ENCODE measurements around the gene GRIA2.

DNA sequence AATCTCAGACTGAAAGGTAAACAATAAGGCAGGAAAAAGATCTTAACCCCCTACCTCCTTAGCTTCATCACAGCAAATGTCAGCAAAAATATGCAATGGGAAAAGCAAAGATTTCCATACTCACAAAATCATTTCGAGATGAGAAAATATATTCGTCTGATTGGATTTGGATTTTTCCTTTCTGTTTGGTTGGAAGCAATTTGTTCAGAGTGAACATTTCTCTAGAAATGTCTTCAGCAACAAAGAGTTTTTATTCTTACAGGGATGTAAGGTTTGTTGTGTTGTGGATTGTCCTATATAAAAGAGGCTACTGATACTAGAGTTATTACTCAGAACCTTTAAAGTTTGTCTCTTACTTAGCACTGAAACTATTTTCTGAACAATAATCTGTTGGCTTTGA, 23.8 kb downstream of the GRIA2 start:
- TF ChIP-seq, protein P1, sequence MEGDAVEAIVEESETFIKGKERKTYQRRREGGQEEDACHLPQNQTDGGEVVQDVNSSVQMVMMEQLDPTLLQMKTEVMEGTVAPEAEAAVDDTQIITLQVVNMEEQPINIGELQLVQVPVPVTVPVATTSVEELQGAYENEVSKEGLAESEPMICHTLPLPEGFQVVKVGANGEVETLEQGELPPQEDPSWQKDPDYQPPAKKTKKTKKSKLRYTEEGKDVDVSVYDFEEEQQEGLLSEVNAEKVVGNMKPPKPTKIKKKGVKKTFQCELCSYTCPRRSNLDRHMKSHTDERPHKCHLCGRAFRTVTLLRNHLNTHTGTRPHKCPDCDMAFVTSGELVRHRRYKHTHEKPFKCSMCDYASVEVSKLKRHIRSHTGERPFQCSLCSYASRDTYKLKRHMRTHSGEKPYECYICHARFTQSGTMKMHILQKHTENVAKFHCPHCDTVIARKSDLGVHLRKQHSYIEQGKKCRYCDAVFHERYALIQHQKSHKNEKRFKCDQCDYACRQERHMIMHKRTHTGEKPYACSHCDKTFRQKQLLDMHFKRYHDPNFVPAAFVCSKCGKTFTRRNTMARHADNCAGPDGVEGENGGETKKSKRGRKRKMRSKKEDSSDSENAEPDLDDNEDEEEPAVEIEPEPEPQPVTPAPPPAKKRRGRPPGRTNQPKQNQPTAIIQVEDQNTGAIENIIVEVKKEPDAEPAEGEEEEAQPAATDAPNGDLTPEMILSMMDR (IDR thresholded peaks at IDR 0.05), result no peak
- TF ChIP-seq POLR2A (IDR thresholded peaks at IDR 0.05), result no peak

Measured in esophagus squamous epithelium (tissue), 4 donors.